ENCODE results near the gene CCT7.

DNA sequence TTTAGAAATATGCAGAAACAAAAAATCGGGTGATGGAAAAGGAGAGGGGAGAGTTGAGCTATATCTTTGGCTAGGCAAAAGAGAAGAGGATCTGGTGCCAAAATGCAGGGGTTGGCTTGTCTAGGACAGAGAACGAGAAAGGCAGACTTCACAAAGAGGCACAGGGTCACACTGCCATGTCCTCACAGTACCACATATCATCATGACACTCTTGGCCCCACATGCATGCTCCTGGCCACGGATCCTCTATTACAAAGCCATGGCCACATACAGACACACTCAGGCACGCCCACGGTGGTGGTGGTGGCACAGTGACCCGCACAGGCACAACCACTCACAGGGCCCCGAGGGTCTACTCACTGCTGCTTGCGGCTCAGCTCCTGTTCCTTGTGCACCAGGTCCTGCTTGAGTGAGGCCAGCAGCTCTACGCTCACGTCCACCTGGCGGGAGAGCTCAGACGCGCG is 34.3 kb downstream of the CCT7 start:
- no peak for TF ChIP-seq POLR2A (IDR thresholded peaks at IDR 0.05; ENCODE audit: low read depth, low read length)
- no peak for TF ChIP-seq TAF1 (IDR thresholded peaks at IDR 0.05; ENCODE audit: borderline replicate concordance, low read depth, low read length)
- TF ChIP-seq POLR2AphosphoS5 (IDR thresholded peaks at IDR 0.05; ENCODE audit: low read depth, low read length): no peak

All from GM12892 (cell line).